ENCODE data around the gene PDXK. TPM values are rescaled to one million over a fixed set of nuclear protein-coding genes. Genes with fewer than 3 reads are reported as not detected.

Gene PDXK
- total RNA-seq (100 to 1,000 TPM in 5 of 9 donors, 10 to 100 TPM in 4; 43.0 to 202 (median 108) TPM), polyA plus RNA-seq (10 to 100 TPM; 76.8 to 98.0 (median 92.5) TPM)
- long read RNA-seq, donor 1, full-length matches to known transcripts: 10 of 22 reads
- long read RNA-seq, donor 1, partial matches to known transcripts: 12 of 22 reads
- long read RNA-seq, donor 1, other reads (novel, unspliced or antisense): 0 of 22 reads
- long read RNA-seq, donor 2, full-length matches to known transcripts: 7 of 17 reads
- long read RNA-seq, donor 2, partial matches to known transcripts: 10 of 17 reads
- long read RNA-seq, donor 2, other reads (novel, unspliced or antisense): 0 of 17 reads
- long read RNA-seq, donor 3, full-length matches to known transcripts: 6 of 6 reads
- long read RNA-seq, donor 3, partial matches to known transcripts: 0 of 6 reads
- long read RNA-seq, donor 3, other reads (novel, unspliced or antisense): 0 of 6 reads
- long read RNA-seq, donor 4, full-length matches to known transcripts: 4 of 26 reads
- long read RNA-seq, donor 4, partial matches to known transcripts: 5 of 26 reads
- long read RNA-seq, donor 4, other reads (novel, unspliced or antisense): 17 of 26 reads
- long read RNA-seq, donor 5, full-length matches to known transcripts: 106 of 153 reads
- long read RNA-seq, donor 5, partial matches to known transcripts: 42 of 153 reads
- long read RNA-seq, donor 5, other reads (novel, unspliced or antisense): 5 of 153 reads
- long read RNA-seq, donor 6, partial matches to known transcripts: 2 of 9 reads
- long read RNA-seq, donor 6, other reads (novel, unspliced or antisense): 7 of 9 reads
- long read RNA-seq, donor 7, full-length matches to known transcripts: 7 of 16 reads
- long read RNA-seq, donor 7, partial matches to known transcripts: 9 of 16 reads
- long read RNA-seq, donor 7, other reads (novel, unspliced or antisense): 0 of 16 reads
- long read RNA-seq, donor 8, full-length matches to known transcripts: 11 of 22 reads
- long read RNA-seq, donor 8, partial matches to known transcripts: 11 of 22 reads
- long read RNA-seq, donor 8, other reads (novel, unspliced or antisense): 0 of 22 reads
- long read RNA-seq, donor 9, full-length matches to known transcripts: 6 of 6 reads
- long read RNA-seq, donor 9, partial matches to known transcripts: 0 of 6 reads
- long read RNA-seq, donor 9, other reads (novel, unspliced or antisense): 0 of 6 reads
- long read RNA-seq, donor 10, full-length matches to known transcripts: 3 of 15 reads
- long read RNA-seq, donor 10, partial matches to known transcripts: 12 of 15 reads
- long read RNA-seq, donor 10, other reads (novel, unspliced or antisense): 0 of 15 reads

GRCh38 chr21:43718872-43719747, at the start of gene PDXK:
Gene PDXK, plus strand, starts transcription at chr21:43719129. Its CDS starts 166 bp downstream, at chr21:43719295.
- intact Hi-C loops (cut with DNase I): no loop called here
- no peaks in the 10 kb centered on the region for H3K27me3 ChIP-seq
- H3K4me1 ChIP-seq (replicated peaks in 1 of 2): peaks cover 24 to 35% of the 10 kb centered on the region in 2 donors
- peaks cover 0 to 8% of the 10 kb centered on the region in 2 donors for H3K36me3 ChIP-seq (replicated peaks in 1 of 2)
- TF ChIP-seq POLR2A (IDR thresholded peaks at IDR 0.05) (peak; percentile 79 to 92), CTCF (IDR thresholded peaks at IDR 0.05) (no peak)
- peak; percentile 85 to 90 (median 87) for DNase-seq
- WGBS, 4 donors: 0 to 1% (median 0%) methylated on average over 23 to 115 of the region's 117 CpGs; no CpG with 5 or more reads in 1 of the 4 donors
- no peaks in the 10 kb centered on the region for H3K9me3 ChIP-seq (replicated peaks in 1 of 3)
- H3K4me3 ChIP-seq: peak within 1 kb of the TSS; percentile 69 to 99 (median 82)
- H3K27ac ChIP-seq: peak within 1 kb of the TSS; percentile 40 to 97 (median 94)

GRCh38 chr21:43669828-43670605, 48.9 kb upstream of the PDXK start:
- no peaks in the 10 kb centered on the region for H3K27me3 ChIP-seq
- TF ChIP-seq POLR2A (IDR thresholded peaks at IDR 0.05) (no peak), CTCF (IDR thresholded peaks at IDR 0.05) (no peak)
- H3K4me3 ChIP-seq: no peak overlapping the region
- H3K36me3 ChIP-seq (replicated peaks in 1 of 2): peaks cover 0 to 43% of the 10 kb centered on the region in 2 donors
- intact Hi-C loops (cut with DNase I): no loop called here
- WGBS, 4 donors: 90 to 92% (median 91%) methylated on average over 20 of the region's 20 CpGs
- H3K4me1 ChIP-seq (replicated peaks in 1 of 2): no peaks in the 10 kb centered on the region
- H3K27ac ChIP-seq: no peak overlapping the region
- DNase-seq: no peak
- no peaks in the 10 kb centered on the region for H3K9me3 ChIP-seq (replicated peaks in 1 of 3)

- intact Hi-C loops (cut with DNase I): no loop called here
- TF ChIP-seq POLR2A (IDR thresholded peaks at IDR 0.05) (no peak), CTCF (IDR thresholded peaks at IDR 0.05) (no peak)
- peaks cover 0 to 73% of the 10 kb centered on the region in 2 donors for H3K36me3 ChIP-seq (replicated peaks in 1 of 2)
Measured at GRCh38 chr21:43675871-43676270, 43.1 kb upstream of the PDXK start.

More at GRCh38 chr21:43675871-43676270, 43.1 kb upstream of the PDXK start:
- DNase-seq: no peak
- Histone ChIP-seq H3K27me3 (no peaks in the 10 kb centered on the region), H3K4me1 (replicated peaks in 1 of 2) (no peaks in the 10 kb centered on the region), H3K4me3 (no peak overlapping the region), H3K27ac (no peak overlapping the region), H3K9me3 (replicated peaks in 1 of 3) (no peaks in the 10 kb centered on the region)
- 92 to 96% (median 93%) methylated on average over 3 of the region's 3 CpGs for WGBS, 4 donors

All from adrenal gland (tissue), 19 donors.